Inflammatory macrophage treated with lipopolysaccharide for 4 hours (primary cell): ENCODE data around the gene KCNIP4.

ENCODE experiments used
- DNase-seq: peaks from one replicate; pipeline ENCODE4 v3.0.0-alpha.2; 2020

Gene KCNIP4

GRCh38 chr4:21677173-21677572 is 271.4 kb downstream of the KCNIP4 start:
- DNase-seq, result no peak

GRCh38 chr4:21664355-21664754 is 284.2 kb downstream of the KCNIP4 start:
- no peak for DNase-seq

DNA sequence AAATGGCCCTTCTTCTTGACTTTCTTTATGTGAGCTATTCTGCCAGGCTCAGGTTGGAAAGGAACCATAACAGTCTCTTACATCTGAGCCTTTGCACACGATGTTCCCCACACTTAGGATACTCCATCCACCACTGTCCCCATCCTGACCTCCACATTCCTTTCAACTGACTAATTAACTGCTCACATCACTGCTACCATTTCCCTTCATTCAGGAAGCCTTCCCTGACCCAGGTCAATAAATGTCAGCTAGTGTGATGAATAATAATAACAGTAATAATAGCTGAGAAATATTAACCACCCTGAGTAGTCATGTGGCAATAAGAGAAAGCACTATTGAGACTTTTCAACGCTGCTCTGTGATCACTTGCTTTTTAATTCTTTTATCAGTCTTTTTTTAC is 291.7 kb downstream of the KCNIP4 start:
- DNase-seq, result no peak

GRCh38 chr4:21655031-21655430 is 293.5 kb downstream of the KCNIP4 start:
- DNase-seq, result no peak

DNA sequence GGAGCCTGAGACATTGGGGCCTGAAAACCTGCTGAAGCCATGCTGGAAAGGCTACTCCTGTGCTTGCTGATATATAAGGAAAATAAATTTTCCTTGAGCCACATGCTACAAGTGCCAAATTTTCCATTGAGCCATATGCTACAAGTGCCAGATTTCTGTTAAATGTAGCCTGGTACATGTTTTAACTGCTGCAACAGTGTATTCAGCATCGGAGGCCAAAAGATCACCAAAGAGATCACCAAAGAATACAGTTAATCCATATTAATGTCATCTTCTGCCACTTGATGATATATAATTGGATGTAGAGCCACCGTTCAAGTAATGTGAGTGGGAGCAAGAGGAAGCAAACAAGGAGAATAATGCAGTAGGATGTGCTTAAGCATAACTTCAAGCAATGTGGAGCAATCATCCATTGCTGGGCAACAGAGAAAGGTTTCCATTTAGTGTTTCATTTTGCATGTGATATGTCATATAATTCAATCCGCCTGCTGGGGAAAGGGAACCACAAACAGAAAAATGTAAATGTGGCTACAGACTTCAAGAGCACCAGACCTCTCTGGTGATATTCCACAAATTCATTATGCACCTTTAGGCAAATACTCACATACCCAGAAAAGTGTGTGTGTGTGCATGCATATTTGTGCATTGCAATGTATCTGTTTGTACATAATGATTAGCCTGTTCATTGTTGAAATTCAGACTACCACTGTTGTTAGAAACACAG is 295.9 kb downstream of the KCNIP4 start:
- no peak for DNase-seq

DNA sequence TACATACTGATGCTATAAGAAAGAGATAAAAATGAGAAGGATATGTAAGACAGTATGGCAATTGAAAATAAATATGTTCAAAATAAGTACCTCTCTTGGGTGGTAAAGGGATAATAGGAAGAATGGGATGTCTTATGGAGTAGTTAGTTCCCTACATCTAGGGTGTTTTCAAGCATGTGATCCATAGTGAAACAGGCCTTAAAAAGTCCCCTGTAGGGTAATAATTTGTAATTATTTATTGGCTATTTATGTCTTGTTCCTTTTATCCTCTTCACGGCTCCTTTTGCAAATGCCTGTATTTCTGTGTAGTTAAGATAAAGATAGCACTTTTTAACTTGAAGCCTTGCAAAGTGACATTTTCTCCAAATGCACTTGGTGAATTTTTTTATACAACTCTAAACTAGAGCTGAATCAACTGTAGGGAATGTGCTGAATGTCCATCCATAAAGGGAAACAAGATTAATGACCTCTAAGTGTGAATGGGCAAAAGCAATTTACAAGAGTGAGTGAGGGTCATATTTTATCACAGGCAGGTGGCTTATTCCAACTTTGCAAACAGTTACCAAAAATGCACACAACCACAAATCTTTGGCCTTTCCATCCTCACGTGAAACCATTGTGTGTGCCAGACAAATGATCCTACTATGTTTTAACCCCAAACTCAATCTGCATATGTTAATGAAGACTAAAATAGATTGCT is 299.0 kb downstream of the KCNIP4 start:
- no peak for DNase-seq

DNA sequence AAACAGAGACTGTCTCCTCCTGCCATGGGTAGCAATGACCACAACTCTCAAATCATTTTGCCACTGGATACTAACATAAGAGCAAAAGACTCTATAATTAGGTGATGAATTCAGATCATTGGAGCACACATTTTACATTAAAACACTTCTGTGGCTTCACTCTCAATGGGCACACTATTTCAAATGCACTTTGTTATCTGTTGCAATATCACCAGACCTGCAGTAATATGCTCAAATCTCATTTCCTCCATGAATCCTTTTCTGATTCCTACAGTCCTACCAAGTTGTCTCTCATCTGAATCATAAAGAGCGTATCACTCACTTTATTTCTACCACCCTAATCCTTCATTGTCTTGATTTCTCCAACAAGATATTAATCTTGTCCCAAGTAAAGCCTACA is 302.8 kb downstream of the KCNIP4 start:
- DNase-seq, result no peak

GRCh38 chr4:21641696-21642095 is 306.9 kb downstream of the KCNIP4 start:
- no peak for DNase-seq

- no peak for DNase-seq
These were observed 310.3 kb downstream of the KCNIP4 start for GRCh38 chr4:21638171-21638725.

DNA sequence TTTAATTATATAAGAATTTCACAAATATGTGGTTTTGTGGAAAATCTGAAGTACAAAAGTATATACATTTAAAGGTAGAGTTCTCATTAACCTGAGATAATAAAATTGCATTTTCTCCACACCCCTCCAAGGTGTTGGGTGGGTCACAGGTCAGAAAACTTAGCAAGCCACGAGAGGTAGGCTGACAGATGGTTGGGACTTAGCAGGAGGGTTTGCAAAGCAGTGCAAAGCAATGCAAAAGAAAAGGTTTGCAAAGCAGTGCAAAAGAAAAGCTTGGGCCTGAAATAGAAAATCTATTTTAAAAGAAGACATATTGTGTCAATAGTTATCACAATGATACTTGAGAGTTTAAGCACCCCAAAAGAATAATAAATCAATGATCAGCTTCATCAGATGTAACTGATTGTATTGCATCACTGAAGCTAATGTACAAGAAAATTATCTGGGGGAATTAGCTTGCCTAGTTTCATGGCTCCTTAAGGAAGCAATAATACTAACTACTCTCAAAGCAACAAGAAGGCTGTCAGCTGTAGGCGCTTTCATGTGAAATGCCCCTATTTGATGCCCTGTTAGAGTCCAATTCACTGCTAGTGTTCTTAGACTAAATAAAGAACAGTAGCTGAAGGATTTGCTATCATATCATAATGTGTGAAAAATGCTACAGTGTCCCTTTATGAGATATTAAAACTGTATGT is 319.5 kb downstream of the KCNIP4 start:
- no peak for DNase-seq

DNA sequence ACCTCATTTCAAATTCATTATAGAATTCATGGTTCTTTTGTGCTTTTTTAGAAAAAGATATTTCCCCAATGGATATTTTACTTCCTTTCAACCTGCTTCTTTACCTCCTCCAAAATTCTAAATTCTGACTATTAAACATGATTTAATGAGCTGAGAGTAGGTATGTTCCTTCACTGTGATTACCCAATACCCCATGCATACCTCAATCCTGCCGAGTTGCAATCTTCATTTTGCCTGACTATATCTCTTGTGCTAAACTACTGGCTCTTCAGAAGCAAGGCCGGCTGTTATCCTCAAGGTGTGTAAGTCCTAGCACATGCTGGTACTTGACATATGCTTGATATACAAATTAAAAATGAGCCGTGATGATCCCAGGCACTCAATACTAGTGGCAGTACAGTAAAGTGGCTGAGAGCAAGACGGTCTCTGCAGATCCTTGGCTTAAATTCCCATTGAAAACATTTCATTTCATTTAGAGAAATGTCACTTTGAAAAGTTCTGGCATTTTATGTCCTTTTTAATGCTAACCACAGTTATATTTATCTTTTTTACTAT is 320.4 kb downstream of the KCNIP4 start:
- no peak for DNase-seq

- DNase-seq, result no peak
These were observed 323.1 kb downstream of the KCNIP4 start for GRCh38 chr4:21625447-21625846.

- DNase-seq, result no peak
These were observed 343.6 kb downstream of the KCNIP4 start for GRCh38 chr4:21605006-21605405.

GRCh38 chr4:21596521-21596920 is 352.1 kb downstream of the KCNIP4 start:
- DNase-seq, result no peak

DNA sequence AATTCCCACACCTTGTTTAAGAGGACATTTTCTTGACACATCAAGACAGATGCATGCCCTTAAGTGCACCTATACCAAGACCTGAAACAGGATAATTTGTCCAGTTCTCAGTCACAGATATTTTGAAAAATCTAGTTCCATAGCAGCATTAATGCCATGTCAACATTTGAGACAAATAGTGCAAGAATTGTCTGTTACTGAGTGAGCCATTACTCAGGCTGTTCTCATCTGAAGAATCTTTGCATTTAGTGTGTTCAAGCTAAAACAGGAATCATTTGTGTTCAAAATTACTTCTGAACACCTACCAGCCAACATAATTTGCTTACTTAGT is 354.9 kb downstream of the KCNIP4 start:
- DNase-seq, result no peak

DNA sequence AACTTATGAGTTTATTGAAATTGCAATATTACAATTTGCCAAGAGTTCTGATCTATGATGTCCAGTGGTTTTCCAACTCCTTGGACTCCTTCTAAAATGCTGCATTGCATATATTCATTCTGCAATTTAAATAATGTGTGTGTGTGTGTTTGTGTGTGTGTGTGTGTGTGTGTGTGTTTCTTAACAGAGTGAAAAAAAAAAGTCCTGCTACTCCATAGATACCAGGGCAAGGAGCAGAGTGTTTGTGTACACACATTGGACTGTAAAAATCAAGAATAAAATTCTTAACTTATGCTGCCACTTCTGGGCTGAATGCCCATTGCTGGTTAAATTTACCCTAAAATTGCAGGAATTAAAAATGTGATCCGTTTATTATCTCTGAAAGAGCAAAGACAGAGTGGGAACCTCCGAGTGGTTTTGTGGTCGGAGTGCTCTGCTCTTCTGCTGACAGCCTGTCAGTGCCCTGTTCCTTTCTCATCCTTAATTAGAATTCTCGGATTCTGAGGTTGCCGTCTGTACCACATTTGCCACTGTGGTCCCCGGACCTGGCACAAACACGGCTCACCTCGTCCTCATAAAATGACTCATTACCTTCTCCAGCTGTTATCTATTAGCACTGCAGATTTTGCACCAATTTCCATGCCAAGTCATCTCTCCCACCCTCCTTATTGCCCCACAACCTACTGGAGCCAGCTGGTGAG is 355.5 kb downstream of the KCNIP4 start:
- no peak for DNase-seq

DNA sequence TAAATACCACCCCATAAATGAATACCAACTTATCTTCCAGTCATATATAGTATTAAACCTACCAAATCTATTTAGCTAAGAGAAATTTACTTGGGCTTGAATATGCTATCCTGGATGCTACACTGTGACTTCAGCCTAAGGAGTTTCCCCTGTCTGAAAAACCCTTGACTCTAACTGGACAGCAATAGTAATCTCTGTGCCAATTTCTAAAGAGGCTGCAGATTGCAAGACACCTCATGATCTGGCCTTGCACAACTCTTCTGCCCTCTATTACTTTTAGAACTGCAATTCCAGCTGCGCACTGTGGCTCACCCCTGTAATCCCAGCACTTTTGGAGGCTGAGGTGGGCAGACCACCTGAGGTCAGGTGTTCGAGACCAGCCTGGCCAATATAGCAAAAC is 371.5 kb downstream of the KCNIP4 start:
- no peak for DNase-seq

GRCh38 chr4:21571100-21571499 is 377.5 kb downstream of the KCNIP4 start:
- DNase-seq, result no peak

DNA sequence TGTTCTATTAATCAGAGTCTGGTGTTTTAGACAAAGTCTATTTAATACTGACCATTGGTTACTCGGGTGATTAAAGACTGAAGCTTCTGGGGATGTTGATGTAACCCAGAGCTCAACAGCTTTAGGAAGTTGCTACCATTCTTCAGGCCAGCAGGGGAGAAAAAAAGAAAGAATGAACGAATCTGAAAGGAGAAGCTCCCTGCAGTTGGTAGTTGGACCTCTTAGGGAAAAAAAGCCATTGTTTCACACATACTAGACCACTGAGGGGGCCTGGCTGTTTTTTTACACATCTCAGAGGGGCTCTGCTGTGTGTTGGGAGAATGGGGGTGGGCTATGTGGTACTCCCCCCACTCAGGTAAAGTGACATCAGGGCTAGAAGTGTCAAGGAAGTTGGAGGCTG is 378.9 kb downstream of the KCNIP4 start:
- DNase-seq, result no peak

DNA sequence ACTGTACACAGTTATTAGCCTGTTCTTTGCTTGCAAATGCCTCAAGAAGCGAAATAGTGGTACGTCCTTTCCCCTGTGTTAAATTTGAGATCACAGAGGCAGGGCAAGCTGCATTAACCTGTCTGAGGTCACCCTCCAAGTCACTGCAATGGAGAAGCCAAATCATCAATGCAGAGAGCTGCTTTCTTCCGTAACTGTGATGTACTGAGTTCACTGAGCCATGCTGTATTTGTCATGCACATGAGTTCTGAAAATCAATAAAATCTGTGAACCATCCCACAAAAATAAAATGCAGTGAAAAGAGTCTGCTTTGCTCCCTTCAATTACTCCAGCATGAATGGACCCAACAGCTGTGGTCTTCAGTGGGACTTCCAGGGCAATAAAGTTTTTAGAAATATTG is 393.5 kb downstream of the KCNIP4 start:
- no peak for DNase-seq

GRCh38 chr4:21554500-21554899 is 394.1 kb downstream of the KCNIP4 start:
- DNase-seq, result no peak

GRCh38 chr4:21554066-21554465 is 394.5 kb downstream of the KCNIP4 start:
- DNase-seq, result no peak

DNA sequence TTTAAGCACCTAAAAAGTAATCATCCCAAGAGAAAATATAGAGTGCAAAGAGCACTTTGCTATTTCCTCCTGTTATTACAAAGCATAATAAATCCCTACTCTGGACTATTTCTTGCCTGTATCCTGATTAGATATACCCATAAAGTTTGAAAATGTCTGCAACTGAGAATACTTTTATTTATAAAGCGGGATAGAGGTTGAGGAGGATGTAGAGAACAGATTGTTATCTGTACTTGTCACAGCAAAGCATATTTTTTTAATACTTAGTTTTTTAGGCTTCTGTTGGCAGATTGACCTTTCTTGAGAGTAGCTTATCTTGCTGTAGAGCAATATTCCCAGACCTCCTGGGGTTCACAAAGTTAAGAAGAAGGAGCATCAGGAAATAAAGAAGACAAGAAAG is 396.1 kb downstream of the KCNIP4 start:
- no peak for DNase-seq
